Caki2 (cell line): Measurements from ENCODE around the gene FMNL1. TPM values are rescaled to one million over a fixed set of nuclear protein-coding genes. Genes with fewer than 3 reads are reported as not detected.

ENCODE experiments used
- DNase-seq: peaks from one replicate; pipeline ENCODE4 v3.0.0-alpha.2; 2015; ENCODE audit warnings: low read depth
- in situ Hi-C: cut with HindIII; loops from 2 replicates; pipeline ENCODE4 v1.10.0; 2016; ENCODE audit warnings: low sequenced_read_pairs, low pct_unique_long_range_greater_than_20kb, mixed read lengths
- total RNA-seq: library from RNA; depleted of rRNA; stranded (reverse); fragments of >200 nt; shearing (Covaris generic); gene quantifications from 2 replicates; pipeline ENCODE4 v1.2.3, GENCODE V29; 2014; ENCODE audit warnings: low replicate concordance

Gene FMNL1
- total RNA-seq, 1 experiment from 2014 or later = 2.3 TPM

DNA sequence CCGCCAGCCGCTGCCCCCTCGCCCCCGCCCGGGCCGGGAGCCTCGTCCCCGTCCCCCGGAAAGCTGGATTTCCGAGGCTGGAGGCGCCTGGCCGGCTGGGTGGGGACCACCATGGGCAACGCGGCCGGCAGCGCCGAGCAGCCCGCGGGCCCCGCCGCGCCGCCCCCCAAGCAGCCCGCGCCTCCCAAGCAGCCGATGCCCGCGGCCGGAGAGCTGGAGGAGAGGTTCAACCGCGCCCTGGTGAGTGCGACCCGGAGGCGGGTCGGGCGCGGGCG is 266 bp downstream of the FMNL1 start:
- in situ Hi-C loops = no loop called here
- no peak for DNase-seq

- no peak for DNase-seq
- in situ Hi-C loops = no loop called here
These were observed 757 bp downstream of the FMNL1 start for GRCh38 chr17:45222289-45222995.

DNA sequence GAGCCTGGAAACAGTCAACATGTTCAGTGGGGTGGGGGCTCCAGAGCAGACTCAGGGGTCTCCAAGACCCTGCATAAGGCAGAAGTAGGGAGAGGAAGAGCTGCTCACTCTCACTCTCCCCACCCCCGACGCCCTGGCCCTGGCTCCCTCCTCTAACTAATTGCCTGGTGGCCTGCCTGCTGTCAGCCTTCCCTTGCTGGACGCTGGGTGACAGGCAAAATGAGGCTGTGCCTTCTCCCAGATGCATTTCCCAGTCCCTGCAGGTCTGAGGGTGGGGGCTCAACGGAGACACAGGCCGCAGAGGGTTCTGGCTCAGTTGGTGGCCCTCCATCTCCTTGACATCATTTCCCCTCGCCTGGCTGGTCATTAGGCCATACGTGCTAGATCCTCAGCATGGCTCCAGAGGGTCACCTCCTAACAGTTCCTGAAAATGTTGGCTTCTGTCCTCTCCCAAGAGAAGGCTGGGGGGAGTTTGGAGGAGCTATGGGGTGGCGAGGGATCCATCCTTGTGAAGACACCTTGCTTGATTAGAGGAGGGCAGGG is 1.4 kb downstream of the FMNL1 start:
- in situ Hi-C loops = no loop called here
- no peak for DNase-seq

GRCh38 chr17:45223539-45224528 is 2.1 kb downstream of the FMNL1 start:
- in situ Hi-C loops = no loop called here
- DNase-seq = no peak

GRCh38 chr17:45224671-45225050 is 3.0 kb downstream of the FMNL1 start:
- no peak for DNase-seq
- in situ Hi-C loops = no loop called here

GRCh38 chr17:45225051-45225700 is 3.5 kb downstream of the FMNL1 start:
- no peak for DNase-seq
- in situ Hi-C loops = no loop called here

GRCh38 chr17:45225964-45226530 is 4.4 kb downstream of the FMNL1 start:
- no peak for DNase-seq
- in situ Hi-C loops = no loop called here

- in situ Hi-C loops = no loop called here
These were observed 4.9 kb downstream of the FMNL1 start for GRCh38 chr17:45226576-45226975.

DNA sequence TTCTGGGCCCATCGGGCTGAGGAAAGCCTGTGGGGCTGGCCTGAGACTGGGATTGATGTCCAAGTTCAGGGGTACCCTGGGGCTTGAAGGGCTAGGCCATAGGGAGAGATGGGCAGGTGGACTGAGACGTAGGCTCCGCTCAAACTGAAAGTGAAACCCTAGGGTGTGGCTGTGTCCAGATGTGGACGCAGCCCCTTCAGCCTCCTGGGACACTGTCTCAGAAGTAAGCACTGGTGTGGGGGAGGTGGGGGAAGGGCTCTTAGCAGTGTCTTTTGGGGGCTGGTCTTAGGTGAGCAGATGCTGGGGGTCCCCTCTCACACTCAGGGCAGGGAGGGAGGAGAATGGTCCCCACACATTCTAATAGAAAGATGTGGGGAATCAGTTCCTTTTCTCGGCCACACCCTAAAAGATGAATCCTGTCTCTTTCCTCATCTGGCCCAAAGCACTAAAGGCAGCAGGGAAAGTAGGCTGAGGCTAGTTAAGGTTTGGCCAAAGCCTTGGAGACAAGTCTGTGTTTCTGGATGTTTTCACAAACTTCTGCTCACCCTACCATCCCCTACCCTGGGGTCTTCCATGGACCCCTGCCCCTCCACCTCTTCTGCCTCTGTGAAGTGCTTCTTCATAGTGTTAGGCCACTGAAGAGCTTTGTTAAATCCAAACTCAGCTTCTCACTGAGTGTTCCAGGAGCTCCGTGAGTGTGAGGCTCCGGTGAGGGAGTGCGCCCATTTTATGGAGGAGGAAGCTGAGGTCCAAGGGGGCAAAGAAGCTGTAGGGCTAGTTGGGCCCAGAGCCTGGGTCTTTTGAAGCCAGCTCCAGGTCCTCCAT is 5.6 kb downstream of the FMNL1 start:
- no peak for DNase-seq

More at GRCh38 chr17:45226576-45226975, 4.9 kb downstream of the FMNL1 start:
- DNase-seq = no peak

DNA sequence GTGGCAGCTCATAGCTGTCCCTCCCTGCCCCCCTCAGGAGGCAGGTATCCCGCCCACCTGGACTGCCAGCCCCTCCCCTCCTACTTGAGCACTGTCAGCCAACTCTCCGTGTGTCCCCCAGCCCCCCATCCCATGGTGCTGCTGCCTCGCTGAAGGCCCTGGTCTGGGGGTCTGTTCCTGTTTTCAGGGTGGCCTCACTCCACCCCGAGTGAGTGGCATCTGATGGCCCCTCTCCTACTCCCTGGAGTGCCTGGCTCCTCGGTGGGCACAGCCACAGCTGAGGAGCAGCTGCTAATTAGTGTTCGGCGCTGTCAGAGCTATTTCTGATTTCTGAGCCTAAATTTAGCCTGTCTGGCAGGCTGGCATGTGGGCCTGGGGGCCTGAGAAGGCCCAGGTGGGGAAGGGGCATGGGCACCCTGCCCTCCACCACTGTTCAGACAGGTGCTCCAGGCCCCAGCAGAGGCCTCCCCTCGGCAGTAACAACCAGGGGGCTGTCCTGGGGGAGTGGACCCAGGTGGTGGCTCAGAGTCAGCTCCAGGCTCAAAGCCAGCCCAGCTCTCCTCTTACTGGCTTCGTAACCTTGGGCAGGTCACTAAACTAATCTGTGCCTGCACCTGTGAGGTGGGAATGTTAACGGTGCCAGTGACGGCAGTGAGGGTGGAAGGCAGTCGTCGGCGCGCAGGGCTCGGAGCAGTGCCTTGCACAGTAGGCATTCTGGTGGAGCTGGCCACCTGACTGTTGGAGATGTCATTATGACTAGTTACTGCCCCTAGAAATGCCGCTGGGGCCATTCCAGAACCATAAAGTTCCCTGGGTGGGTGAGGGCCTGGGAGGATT is 6.5 kb downstream of the FMNL1 start:
- in situ Hi-C loops = no loop called here

More for the DNA sequence above, 5.6 kb downstream of the FMNL1 start:
- in situ Hi-C loops = no loop called here

DNA sequence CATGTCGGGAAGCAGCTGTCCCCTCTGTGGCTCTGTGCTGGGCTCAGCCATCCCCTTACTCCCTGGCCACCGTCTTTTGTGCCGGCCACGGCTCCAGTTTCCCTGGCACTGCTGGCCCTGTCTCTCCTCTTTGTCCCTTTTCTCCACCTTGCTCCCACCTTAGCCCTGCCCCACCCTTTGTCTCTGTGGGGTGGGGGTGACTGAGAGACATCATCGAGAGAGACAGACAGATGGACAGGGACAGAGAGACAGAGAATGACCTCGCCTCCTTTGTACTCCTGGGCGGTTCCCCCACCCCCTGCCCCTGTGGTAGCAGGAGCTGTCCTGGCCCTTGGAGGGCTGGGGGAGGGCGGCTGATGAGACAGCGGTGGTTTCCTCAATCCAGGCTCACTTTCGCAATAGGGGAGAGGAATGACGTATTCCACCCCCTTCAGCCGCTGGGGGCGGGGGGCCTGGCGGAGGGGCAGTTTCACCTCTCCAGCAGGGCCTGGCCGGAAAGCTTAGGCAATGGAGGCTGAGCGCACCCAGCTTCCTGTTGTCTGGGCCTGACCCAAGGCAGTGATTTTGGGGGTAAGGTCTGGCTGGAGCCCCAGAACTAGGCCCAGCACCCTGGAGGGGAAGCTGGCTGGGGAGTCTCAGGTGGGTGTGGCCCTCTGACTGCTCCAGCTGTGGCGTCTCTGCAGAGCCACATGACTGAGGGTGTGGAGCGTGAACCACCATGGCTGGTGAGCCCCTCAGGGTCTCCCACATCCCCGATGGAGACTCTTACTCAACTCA is 7.3 kb downstream of the FMNL1 start:
- no peak for DNase-seq
- in situ Hi-C loops = no loop called here

More for the DNA sequence above, 6.5 kb downstream of the FMNL1 start:
- no peak for DNase-seq

DNA sequence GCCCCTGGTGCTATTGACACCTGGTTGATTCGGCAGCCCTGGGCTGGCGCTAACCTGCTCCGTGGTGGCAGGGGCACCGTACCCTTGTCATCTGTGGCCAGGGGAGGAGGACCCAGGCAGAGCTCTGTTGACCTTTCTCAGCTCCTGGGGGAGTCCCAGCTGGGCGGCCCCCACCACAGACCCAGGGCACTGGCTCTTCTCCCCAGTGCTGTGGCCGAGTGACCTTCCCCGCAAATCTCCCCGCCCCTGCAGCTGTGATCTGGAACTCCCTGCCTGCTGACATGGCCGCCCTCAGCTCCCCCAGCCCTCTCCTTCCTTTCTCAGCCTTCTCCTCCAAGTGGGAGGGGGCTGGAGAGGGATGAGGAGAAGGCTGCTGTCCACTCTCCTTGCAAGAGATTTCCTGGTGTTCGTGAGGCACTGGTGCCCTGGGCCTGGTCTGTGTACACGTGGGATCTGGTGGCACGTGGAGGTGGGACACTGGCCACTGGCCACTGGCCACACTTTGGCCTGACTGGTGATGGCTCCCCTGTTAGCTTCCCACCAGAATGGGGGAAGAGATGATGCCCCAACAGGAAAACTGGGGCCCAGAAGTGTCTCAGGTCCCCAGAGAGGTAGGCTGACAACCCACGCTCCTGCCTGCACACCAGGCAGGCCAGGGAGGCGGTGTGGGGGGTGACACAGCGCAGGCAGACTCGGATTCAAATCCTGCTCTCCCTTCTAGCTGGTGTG is 8.2 kb downstream of the FMNL1 start:
- in situ Hi-C loops = no loop called here
- no peak for DNase-seq

DNA sequence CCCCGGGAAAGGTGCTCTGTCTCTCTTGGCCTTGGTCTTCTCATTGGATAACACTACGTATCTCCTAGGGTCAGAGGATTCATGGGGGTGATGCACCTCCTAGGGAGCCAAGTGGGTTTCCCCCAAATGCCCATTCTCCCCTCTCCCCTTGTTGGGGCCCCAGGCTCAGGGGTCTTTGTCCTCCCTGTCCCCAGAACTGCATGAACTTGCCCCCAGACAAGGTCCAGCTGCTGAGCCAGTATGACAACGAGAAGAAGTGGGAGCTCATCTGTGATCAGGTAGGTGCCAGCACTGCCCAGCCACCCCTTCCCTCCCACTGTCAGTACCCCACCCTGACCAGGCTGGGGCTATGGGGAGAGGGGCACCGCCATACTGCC is 8.7 kb downstream of the FMNL1 start:
- DNase-seq = no peak
- in situ Hi-C loops = no loop called here

DNA sequence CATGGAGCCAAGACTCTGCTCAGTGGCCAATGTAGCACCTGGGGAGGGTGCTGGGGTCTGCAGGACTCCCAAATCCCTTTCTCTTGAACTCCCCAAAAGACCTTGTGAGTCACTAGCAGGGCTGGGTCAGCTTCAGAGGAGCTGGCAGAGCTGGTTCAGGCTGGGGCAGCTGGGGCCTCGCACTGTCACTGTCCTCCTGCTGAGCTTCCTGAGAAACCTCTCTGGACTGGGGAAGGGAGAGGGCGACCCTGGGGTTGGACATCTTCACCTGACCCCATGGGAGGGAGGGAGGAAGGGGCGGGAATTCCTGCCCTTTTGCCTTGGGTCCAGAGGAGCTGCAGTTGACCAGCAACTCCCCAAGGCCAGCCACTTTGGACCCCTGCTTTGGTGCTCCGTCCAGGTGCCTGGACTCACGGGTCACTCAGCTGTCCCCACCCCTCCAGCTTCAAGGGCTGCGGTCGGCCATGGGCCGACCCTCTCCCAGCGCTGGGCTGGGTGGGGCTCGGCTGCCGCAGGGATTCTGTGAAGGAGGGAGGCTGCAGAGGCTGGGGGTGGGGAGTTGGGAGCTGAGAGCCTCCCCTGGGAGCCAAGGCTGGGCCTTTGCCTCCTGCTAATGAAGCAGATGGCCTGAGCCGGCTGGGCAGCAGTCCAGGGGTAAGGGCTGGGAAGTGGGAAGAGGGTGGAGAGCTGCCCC is 9.2 kb downstream of the FMNL1 start:
- DNase-seq = no peak
- in situ Hi-C loops = no loop called here

DNA sequence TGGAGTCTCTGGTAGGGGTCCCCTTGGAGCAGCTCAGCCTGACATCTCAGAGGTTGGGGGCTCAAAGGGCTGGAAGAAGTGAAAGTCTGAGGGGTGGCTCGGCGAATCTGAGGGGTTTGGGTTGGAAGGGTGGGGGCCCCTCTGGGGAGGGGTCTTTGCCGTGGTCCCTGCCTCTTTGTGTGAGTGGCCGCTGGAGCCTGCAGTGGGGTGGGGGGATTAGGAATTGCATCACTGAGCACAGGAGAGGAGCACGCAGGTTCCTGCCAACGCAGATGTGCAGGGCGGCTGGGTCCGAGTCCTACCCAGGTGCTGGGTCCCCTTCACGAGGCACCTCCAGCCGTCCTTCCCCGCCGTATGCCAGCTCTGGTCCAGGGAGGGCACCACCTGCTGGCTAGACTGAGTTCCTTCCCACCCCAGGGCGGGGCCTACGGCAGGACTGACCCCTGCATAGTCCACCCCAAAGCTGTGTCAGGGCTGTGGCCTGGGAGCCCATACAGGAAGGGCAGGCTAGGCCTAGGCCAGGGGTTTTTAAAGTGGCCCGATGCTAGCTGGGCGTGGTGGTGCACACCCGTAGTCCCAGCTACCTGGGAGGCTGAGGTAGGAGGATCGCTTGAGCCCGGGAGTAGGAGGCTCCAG is 9.9 kb downstream of the FMNL1 start:
- in situ Hi-C loops = no loop called here
- DNase-seq = no peak
